HT-29 (cell line): ENCODE data around the gene IRX5. TPM values are rescaled to one million over a fixed set of nuclear protein-coding genes. Genes with fewer than 3 reads are reported as not detected.

Experiments used
- DNase-seq: peaks from one replicate; pipeline ENCODE4 v3.0.0-alpha.2; 2015; ENCODE audit warnings: low spot score
- total RNA-seq: library from RNA; depleted of rRNA; stranded (reverse); fragments of >200 nt; shearing (Covaris generic); gene quantifications from 2 replicates; pipeline ENCODE4 v1.2.3, GENCODE V29; 2014

Gene IRX5
- total RNA-seq, 1 experiment from 2014 or later = 9.0 TPM

GRCh38 chr16:54930869-54931119 lies 129 bp downstream of the IRX5 start:
- DNase-seq = no peak

GRCh38 chr16:54931120-54932014 lies 702 bp downstream of the IRX5 start:
- DNase-seq = peak; percentile 42

GRCh38 chr16:54932021-54932660 lies 1.5 kb downstream of the IRX5 start:
- no peak for DNase-seq

GRCh38 chr16:54932737-54933254 lies 2.1 kb downstream of the IRX5 start:
- no peak for DNase-seq

- DNase-seq = no peak
These were observed 2.8 kb downstream of the IRX5 start for GRCh38 chr16:54933281-54934011.

GRCh38 chr16:54934481-54935265 lies 4.0 kb downstream of the IRX5 start:
- no peak for DNase-seq

- DNase-seq = no peak
These were observed 4.8 kb downstream of the IRX5 start for GRCh38 chr16:54935266-54935968.

GRCh38 chr16:54936201-54936978 lies 5.7 kb downstream of the IRX5 start:
- peak; percentile 12 for DNase-seq

GRCh38 chr16:54936979-54937670 lies 6.5 kb downstream of the IRX5 start:
- DNase-seq = peak; percentile 42

- DNase-seq = no peak
These were observed 7.1 kb downstream of the IRX5 start for GRCh38 chr16:54937671-54938211.

GRCh38 chr16:54938212-54939028 lies 7.8 kb downstream of the IRX5 start:
- DNase-seq = no peak

GRCh38 chr16:54939029-54939346 lies 8.3 kb downstream of the IRX5 start:
- DNase-seq = no peak

GRCh38 chr16:54939510-54940278 lies 9.0 kb downstream of the IRX5 start:
- DNase-seq = no peak

- no peak for DNase-seq
These were observed 9.6 kb downstream of the IRX5 start for GRCh38 chr16:54940279-54940604.

GRCh38 chr16:54942353-54942943 lies 11.8 kb downstream of the IRX5 start:
- DNase-seq = no peak

- DNase-seq = no peak
These were observed 13.3 kb downstream of the IRX5 start for GRCh38 chr16:54944002-54944401.

- no peak for DNase-seq
These were observed 14.4 kb downstream of the IRX5 start for GRCh38 chr16:54945063-54945462.
